OCI-LY3 (cell line): ENCODE measurements around the gene KIF6.

Experiments
- H2AFZ ChIP-seq: fragments of 200-600, 300-600 bp; shearing (Covaris generic); 2 replicates; pipeline ENCODE4 v1.6.0; 2014; ENCODE audit warnings: antibody characterized with exemption, low read depth, low read length
- H3K27ac ChIP-seq: fragments of 200-600, 300-600 bp; sonication (generic); 2 replicates; pipeline ENCODE4 v1.5.1; 2014; ENCODE audit warnings: mild to moderate bottlenecking, low read length, moderate library complexity, mixed read lengths
- H3K27me3 ChIP-seq: fragments of 200-600, 300-600 bp; sonication (generic); 2 replicates; pipeline ENCODE4 v1.6.1; 2014; ENCODE audit warnings: low read depth, low read length, mixed read lengths
- H3K36me3 ChIP-seq: fragments of 200-600, 300-600 bp; sonication (generic); replicated peaks from 2 replicates; pipeline ENCODE3; 2014; ENCODE audit warnings: low read depth, low read length, mixed read lengths
- H3K4me1 ChIP-seq: fragments of 300-600, 200-600 bp; sonication (generic); 2 replicates; pipeline ENCODE4 v1.6.1; 2014; ENCODE audit warnings: low read length, mixed read lengths
- H3K4me2 ChIP-seq: fragments of 200-600, 300-600 bp; sonication (generic); 2 replicates; pipeline ENCODE4 v1.6.1; 2014; ENCODE audit warnings: low read length, mixed read lengths
- H3K4me3 ChIP-seq: fragments of 300-600, 200-600 bp; sonication (generic); 2 replicates; pipeline ENCODE4 v1.5.1; 2014; ENCODE audit warnings: antibody characterized with exemption, mild to moderate bottlenecking, low read length, moderate library complexity
- H3K79me2 ChIP-seq: fragments of 300-600, 200-600 bp; shearing (Covaris generic); 2 replicates; pipeline ENCODE4 v1.6.1; 2014; ENCODE audit warnings: mild to moderate bottlenecking, low read length, mixed read lengths
- H3K9ac ChIP-seq: fragments of 300-600, 200-600 bp; shearing (Covaris generic); 2 replicates; pipeline ENCODE4 v1.6.0; 2014; ENCODE audit warnings: mild to moderate bottlenecking, low read length, moderate library complexity
- H3K9me3 ChIP-seq: fragments of 200-600, 300-600 bp; shearing (Covaris generic); 2 replicates; pipeline ENCODE4 v1.6.1; 2014; ENCODE audit warnings: low read length, mixed read lengths; ENCODE audit not compliant: insufficient read depth
- H4K20me1 ChIP-seq: fragments of 200-600, 300-600 bp; sonication (generic); 2 replicates; pipeline ENCODE4 v1.6.1; 2016; ENCODE audit warnings: low read length, mixed read lengths; ENCODE audit not compliant: insufficient read depth
- CTCF ChIP-seq: fragments of 200-600, 300-600 bp; sonication (generic); IDR thresholded peaks from 2 replicates; pipeline ENCODE4 v1.5.1; 2014; ENCODE audit warnings: antibody characterized with exemption, low read length, low read depth
- EZH2phosphoT487 ChIP-seq: fragments of 200-600 bp; shearing (Covaris generic); IDR thresholded peaks from 2 replicates; pipeline ENCODE4 v1.6.1; 2018; ENCODE audit warnings: antibody characterized with exemption, mixed run types, low read depth

KIF6 gene

DNA sequence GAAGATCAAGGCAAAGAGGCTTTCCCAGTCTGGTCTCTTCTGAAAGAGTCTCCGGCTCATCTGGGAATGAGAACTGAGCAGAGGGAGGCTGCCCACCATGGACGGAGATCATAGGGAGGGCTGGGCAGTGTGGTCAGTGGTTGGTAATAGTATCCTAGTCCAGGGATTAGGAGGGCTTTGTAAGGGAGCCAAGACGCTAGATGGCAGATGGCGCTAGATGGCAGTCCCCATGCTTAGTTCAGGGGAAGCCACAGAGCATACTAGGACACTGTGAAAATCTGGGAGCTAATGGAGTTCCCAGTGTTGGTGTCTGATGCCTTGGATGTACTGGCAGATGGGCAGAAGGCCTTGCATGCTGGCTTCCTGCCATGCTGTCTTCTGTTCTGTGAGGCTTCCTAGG is 45.2 kb upstream of the KIF6 start:
- Histone ChIP-seq H3K9me3 (no peaks in the 10 kb centered on the region), H3K4me1 (no peaks in the 10 kb centered on the region), H3K4me3 (no peak overlapping the region), H3K27me3 (peaks cover 2% of the 10 kb centered on the region; the same call in 1 of the 2 replicates), H4K20me1 (no peaks in the 10 kb centered on the region), H3K27ac (no peak overlapping the region), H2AFZ (no peak overlapping the region), H3K79me2 (no peaks in the 10 kb centered on the region), H3K36me3 (no peaks in the 10 kb centered on the region), H3K9ac (no peak overlapping the region), H3K4me2 (no peak overlapping the region)
- TF ChIP-seq CTCF (no peak), EZH2phosphoT487 (no peak)

DNA sequence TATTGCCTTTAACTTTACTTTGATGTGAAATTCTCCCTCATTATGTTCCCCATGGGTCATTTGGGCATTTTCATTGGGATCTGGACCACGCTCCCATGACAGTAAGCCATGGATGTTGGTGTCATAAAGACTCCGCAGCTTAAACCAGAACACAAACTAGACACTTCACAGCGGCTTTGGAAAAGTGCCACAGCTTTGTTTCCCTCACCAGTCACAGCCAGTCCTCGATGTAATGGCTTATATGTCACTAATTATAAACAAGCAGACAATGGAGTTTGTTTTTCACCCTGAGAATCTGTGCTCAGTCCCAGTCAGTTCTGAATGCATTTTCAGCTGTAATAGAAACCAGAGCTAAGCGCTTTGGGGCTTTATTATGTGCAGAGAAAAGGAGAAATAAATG is 43.8 kb upstream of the KIF6 start:
- H3K9me3 ChIP-seq = no peaks in the 10 kb centered on the region
- peaks cover 6% of the 10 kb centered on the region; the same call in 1 of the 2 replicates for H3K27me3 ChIP-seq
- TF ChIP-seq CTCF = no peak
- no peak for TF ChIP-seq EZH2phosphoT487
- no peaks in the 10 kb centered on the region for H3K79me2 ChIP-seq
- H3K4me3 ChIP-seq = no peak overlapping the region
- no peak overlapping the region for H3K4me2 ChIP-seq
- H3K27ac ChIP-seq = no peak overlapping the region
- H3K4me1 ChIP-seq = no peaks in the 10 kb centered on the region
- H4K20me1 ChIP-seq = no peaks in the 10 kb centered on the region
- no peak overlapping the region for H2AFZ ChIP-seq
- no peak overlapping the region for H3K9ac ChIP-seq
- H3K36me3 ChIP-seq = no peaks in the 10 kb centered on the region

DNA sequence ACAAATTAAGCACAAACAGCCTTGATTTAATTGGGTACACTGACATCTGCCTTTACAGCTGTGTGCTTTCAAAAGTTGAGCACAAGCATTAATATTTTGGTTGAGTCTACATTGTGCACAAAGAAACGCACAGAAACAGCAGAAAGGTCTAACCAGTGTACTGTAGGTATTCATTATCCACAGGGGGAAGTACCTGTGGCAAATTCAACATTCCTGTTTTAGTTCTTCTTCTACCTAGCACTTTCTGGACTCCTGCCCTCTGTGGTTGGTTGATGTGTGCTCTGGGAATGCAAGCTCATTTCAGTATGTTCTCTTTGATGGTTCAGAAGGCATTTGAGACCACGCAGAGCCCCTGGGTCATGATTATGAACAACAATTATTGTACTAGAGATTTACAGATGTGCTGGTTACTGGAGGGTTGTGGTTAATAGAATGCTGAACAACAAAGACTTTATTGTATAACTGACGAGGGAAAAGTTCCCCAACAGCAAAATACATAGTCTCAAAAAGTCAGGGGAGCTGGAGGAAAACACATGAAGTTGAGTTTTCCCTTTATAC is 40.4 kb upstream of the KIF6 start:
- H3K36me3 ChIP-seq = no peaks in the 10 kb centered on the region
- no peak overlapping the region for H3K9ac ChIP-seq
- H3K4me3 ChIP-seq = no peak overlapping the region
- H2AFZ ChIP-seq = no peak overlapping the region
- H3K4me2 ChIP-seq = no peak overlapping the region
- H3K27me3 ChIP-seq = peaks cover 6% of the 10 kb centered on the region; the same call in 1 of the 2 replicates
- H3K4me1 ChIP-seq = no peaks in the 10 kb centered on the region
- H3K9me3 ChIP-seq = no peaks in the 10 kb centered on the region
- no peak overlapping the region for H3K27ac ChIP-seq
- no peaks in the 10 kb centered on the region for H4K20me1 ChIP-seq
- no peaks in the 10 kb centered on the region for H3K79me2 ChIP-seq
- no peak for TF ChIP-seq CTCF
- no peak for TF ChIP-seq EZH2phosphoT487

GRCh38 chr6:39760226-39760952 is 35.2 kb upstream of the KIF6 start:
- no peaks in the 10 kb centered on the region for H3K9me3 ChIP-seq
- H3K27ac ChIP-seq = no peak overlapping the region
- H3K4me3 ChIP-seq = no peak overlapping the region
- no peak for TF ChIP-seq EZH2phosphoT487
- no peak for TF ChIP-seq CTCF
- H3K4me2 ChIP-seq = no peak overlapping the region
- H3K4me1 ChIP-seq = no peaks in the 10 kb centered on the region
- no peak overlapping the region for H3K9ac ChIP-seq
- no peaks in the 10 kb centered on the region for H4K20me1 ChIP-seq
- no peak overlapping the region for H2AFZ ChIP-seq
- H3K27me3 ChIP-seq = peaks cover 12% of the 10 kb centered on the region; the same call in 1 of the 2 replicates
- no peaks in the 10 kb centered on the region for H3K36me3 ChIP-seq
- H3K79me2 ChIP-seq = no peaks in the 10 kb centered on the region
